GM19372 (cell line): Measurements from ENCODE around the gene GKN1.

Experiments
- ATAC-seq: cut with Tn5 transposase; IDR thresholded peaks from one replicate; pipeline ENCODE4 v1.9.1; 2021; ENCODE audit warnings: mild to moderate bottlenecking, low read depth, moderate library complexity; ENCODE audit not compliant: unreplicated experiment

Gene GKN1

DNA sequence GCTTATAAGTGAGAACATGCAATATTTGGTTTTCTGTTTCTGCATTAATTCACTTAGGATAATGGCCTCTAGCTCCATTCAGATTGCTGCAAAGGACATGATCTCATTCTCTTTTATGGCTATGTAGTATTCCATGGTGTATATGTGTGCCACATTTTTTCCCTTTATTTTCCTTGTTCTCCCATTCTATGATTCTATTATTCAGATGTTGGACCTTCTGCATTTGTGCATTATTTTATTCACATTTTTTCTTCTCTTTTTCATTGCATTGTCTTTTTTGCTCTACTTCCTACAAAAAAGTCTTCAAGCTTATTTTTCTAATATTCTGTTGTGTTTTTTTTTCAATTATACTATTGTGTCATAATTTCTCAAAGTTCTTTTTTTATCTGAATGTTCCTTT, 27.4 kb downstream of the GKN1 start:
- ATAC-seq = no peak

DNA sequence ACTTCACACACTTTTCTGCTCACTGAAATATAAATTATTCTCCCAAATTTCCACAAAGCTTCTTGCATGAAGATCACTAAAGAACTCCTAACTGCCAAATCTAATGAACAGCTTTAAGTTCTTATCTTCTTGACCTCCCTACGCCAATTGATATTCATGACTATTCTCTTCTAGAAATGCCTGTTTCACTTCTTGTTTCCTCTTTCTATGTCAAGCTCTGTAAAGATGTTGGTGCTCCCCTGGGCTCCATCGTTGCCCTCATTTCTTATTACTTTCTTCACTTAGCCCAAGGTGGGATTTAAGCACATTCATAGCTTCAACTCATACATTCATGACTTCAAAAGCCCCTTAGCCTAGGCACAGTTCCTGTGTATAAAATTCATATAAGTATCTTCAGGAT, 29.3 kb downstream of the GKN1 start:
- ATAC-seq = no peak

DNA sequence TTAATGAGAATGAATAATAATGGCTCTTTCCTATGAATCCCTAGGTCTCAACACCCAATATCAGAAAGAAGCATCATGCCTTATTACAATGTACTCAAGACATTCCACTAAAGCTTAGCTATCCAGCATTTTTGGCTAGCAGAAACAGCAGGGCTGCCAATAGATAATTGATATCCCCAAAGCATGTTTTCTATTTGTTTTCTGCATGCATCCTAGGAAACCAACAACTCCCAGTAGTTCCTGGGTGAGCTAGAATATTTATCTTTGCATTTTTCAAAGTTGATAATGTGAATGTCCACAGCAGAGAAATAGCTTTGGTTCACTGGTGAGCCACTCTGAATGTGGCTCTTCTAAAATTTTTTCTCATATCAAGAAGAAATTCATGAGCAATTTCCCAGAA, 32.7 kb downstream of the GKN1 start:
- ATAC-seq = no peak

DNA sequence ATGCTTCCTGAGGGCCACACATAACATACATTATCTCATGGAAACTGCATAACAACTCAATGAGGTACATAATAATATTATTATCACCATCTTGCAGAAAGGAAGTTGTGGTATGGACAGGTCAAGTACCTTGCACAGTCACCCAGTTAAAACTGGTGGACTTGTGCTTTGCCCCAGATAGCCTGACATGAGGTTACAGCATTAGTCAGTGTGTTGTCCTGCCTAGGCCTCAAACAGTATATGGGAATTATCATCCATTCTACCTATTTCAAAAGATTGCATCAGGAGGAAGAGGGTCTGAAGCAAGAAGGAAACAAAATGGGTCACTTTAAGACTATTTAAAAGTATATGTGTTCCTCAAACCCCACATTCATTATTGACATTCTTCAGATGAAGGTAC, 33.2 kb downstream of the GKN1 start:
- ATAC-seq = no peak

DNA sequence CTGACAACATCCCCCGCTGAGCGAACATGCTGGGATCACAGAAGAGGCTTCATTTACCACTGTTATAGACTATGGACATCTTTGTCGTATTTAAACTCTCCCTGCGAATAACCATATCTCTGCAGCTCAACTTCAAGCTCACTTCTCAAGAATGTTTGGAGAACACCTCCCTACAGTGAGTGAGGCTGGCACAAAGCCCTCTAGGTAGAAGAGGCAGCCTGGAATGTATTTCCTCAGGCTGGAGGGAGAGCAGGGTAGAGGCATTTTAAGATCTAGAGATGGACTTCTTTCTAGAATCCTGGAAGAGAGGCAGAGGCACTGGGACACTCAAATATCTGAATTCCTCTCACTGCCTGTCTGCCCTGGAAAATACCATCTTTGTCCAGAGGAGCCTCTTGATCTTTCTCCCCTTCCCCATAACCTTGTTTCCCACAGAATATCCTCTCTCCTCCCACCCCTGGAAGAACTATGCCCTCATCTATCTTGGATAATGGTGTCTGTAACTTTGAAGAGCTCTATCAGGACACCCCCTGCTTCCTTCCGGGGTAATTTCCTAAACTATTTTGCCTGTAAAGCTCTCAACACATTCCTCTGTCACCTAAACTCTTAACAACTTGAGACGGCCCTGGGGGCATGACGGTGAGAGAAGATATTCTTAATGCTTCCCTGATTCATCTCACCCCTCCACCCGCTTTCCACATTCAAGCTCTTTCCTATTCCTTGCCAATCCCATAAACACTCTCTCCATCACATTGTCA, 36.2 kb downstream of the GKN1 start:
- no peak for ATAC-seq

DNA sequence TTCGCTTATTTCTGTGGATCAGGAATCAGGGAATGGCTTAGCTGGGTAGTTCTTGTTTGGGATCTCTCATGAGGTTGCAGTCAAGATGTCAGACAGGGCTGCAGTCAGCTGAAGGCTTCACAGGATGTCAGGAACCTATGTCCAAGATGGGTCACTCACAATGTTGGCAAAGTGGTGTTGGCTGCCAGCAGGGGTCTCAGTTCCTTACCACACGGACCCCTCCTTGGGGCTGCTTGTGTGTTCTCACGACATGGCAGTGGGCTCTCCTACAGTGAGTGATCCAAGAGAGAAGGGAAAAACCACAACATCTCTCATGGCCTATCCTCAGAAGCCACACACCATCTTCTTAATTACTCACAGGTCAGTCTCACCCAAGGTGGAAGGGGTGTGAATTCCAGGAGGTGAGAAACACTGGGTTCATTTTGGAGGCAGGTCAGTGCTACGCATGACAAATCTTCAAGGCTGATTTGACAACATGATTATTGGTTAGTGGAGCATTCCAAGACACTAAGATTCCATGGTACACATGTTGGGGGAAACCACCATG, 37.2 kb downstream of the GKN1 start:
- ATAC-seq = no peak

DNA sequence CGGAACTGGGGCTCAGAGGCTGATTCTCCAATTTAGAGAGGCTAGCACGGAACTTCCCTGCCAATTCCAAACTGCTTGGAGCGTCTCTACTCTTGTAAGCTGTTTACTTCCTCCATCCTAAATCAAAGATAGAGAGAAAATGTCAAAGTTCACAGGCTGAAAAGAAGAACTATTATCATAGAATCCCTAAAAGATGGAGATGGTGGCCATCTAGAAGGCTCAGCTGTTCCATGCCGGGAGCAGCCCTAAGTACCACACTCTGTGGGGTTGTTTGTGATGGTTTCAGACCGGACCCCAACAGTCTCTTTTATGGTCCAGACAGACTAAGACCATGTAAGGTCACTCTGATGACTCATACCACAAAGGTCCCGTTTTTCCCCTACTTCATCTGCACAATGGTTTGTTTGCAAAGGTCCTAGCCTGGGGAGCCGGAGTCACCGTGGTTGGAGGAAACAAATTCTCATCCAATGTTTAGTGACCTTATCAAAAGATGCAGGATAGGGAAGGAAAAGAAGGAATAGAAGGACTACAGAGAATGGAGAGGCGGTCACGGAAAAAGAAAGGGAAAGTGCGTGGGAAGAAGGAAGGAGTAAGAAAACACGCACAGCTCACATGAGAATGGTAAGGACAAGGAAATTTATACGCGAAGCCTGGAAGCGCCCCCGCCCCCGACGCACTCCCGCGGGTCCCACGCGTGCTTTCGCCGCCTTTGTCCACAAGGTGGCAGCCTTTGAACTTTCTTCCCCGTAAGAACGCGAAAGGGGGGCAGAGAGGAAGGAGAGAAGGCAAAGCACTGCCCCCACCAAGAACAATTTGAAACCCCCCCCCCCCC, 38.1 kb downstream of the GKN1 start:
- no peak for ATAC-seq

DNA sequence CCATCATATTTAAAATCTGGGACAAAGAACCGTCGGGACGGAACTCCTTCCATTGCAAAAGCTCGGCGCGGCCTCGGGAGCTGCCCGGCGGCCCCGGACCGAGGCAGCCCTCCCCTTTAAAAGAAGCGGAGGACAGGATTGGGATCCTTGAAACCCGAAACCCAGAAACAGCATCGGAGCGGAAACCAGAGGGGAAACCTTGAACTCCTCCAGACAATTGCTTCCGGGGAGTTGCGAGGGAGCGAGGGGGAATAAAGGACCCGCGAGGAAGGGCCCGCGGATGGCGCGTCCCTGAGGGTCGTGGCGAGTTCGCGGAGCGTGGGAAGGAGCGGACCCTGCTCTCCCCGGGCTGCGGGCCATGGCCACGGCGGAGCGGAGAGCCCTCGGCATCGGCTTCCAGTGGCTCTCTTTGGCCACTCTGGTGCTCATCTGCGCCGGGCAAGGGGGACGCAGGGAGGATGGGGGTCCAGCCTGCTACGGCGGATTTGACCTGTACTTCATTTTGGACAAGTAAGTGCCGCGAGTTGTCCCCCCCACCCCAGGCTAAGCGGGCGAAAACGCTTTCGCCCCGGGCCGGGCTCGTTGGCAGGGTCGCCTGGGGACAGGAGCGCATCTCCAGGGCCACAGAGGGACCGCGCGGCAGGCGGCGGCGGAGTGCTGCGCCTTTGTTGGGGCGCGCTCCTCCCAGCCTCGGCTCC, 38.9 kb downstream of the GKN1 start, which contains the start of gene ANTXR1:
TSS of gene ANTXR1 (plus strand) at position 38 of the 698 bp plus-strand sequence. CDS start at position 359, 321 bp downstream.
- ATAC-seq = no peak

DNA sequence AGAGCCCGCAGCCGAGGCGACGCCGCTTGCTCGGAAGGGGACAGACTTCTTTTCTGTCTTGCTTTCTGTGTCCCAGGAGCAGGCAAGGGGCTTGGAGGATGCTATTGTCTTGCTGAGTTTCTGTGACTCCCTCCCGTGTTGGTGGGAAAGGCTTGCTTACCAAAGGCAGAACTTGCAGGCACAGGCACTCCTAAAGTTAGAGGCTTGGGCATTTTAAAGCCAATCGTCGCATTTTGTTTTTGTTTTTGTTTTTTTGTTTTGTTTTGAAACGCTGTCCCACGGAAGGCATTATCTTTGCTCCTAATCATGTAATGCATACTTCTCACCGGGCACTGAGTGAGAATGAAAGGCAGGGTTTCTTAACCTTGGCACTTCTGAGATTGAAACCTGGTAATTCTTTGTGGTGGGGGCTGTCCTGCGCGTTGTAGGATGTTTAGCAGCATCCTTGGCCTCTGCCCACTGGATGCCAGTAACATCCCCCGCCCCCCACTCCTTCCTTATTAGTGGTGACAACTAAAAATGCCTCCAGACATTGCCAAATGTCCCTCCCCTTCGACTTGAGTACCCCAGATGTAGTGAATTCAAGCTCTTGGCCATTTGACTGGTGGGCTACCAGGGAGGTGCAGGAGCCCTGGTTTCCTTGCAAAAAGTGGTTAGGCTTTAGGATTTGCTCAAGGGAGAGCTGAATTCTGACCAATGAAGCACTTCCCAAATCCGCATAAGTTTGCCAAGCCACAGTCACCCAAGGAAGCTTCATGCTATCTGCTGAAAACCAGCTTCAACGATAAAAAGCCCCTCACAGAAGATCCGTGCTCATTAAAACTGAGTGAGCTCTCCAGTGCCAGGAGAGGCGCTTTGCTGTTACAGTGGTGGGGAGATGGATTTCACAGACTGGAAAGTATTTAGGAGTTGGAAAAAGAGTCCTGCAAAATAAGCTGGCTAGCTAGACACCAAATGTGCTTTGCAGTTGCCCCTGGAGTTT, 39.7 kb downstream of the GKN1 start:
- no peak for ATAC-seq

DNA sequence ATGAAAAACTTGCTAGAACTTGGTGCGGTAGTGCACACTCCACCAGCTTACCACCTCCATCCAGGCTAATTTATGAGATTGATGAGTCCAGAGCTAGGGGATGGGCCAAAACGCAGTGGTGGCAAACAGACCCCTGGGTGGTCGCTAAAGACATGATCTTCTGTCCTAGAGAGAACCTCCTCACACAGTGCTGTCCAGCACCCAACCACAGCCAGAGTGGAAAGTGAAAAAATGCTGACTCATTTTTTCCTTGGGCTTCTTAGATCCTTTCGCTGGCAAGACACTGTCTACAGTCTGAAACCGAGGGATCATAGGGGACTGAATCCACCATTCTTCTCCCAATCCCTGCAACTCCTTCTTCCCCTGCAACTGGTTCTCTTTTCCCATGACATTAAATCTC, 42.6 kb downstream of the GKN1 start:
- no peak for ATAC-seq

DNA sequence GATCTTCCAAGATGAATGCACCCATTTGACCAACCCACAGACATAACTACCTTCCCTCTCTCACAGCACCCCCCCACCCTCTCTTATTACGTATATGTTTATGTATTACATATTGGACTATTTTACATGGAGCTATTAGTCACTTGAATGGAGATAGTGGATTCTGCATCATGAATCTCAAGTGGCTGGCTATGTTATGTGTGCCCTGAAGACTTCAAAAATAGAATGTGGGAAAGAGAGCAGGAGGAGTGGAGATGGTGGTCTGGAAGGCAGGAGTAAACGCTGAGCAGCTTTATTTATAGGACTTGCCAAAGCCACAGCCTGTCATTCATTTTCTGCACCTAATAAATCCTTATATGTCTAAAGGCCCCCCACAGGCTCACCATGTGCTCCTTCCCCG, 43.4 kb downstream of the GKN1 start:
- ATAC-seq = no peak

DNA sequence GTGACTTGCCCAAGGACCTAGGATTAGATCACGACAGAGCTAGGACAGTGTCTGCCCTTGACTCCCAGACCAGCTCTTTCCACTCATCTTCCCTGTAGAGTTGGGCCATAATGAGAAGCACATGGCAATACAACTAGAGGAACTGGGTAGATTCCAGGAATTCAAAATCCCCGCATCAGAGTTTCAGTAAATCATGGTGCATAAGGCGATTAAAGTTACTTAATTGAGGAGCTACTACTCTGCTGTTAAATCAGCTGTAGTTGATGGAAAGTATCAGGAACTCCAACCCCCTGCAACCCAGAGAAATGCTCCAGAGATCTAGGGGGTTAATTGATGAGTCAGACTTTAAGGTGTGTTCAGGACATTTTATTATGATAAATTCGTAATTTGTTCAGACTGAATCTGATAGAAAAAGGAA, 44.3 kb downstream of the GKN1 start:
- no peak for ATAC-seq

DNA sequence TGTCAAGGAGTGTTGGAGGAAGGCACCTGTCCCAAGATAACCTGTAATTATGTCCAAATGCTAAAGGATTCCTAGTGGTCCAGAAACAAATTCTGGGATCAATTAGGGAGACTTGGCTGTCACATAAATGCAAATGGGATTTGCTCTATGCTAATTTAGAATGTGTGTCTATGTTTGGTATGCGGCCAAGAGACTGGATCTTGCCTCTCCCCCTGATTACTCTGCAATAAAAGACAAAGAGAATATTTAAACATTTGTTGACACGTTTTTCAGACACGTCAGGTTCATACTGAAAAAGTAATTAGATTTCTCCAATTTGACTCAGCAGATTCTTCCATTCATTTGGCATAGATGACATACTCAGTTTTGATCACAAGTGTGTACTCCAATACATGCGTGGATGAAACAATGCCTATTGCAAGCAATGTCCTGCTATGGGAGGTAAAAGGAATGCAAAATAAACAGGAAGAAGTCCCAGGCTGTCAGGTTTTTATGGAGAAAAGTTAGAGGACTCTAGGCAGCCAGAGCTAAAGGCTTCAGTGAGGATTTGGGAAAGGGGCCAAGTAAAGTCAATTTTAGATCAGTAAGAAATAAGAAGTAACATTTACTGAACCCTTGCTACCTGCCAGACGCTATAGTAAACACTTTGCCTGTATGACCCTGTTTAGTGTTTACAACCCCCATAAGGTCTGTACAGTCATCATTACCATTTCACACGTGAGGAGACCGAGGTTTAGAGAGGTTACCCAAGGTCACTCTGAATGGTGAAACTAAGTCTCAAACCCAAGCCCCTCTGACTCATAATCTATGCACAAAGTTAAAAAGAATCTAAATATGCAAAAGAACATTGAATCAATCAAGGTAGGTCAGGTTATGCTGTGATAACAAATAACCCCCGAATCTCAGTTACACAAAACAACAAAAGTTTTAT, 46.3 kb downstream of the GKN1 start:
- no peak for ATAC-seq

DNA sequence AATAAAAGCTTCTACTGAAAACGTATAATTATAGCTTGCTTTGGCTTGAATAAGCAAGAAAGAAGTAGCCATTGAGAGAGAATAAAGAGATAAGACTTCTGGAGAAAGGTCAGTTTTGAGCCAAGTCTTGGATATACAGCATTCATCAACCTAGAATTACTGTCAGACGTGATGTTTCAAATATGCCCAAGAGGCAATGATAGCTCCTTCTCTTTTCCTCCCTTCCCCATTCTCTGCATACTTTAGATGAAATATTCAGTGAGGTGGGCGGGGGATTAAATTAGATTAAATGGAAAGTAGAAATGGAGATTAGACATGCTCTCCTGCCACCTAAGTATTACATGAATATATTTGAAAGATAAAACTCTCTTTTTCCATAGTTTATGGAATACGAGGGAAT, 47.3 kb downstream of the GKN1 start:
- ATAC-seq = no peak

DNA sequence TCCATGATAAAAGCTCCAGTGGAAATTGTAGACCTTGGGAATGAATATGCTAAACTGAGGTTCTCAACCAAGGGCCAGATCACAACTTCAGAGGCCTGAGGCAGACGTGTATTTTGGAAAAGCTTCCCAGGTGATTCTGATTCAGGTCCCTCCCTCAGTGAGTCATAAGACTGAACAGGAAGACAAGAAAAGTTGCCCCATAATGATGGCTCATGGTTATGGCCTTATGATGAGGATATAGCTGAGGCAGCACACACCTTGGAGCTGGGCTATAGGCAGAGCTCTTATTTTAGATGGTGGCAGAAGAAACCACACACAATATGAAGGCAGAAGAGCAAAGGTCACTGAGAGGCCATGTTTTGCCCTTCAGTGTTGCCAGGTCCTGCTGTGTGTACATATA, 48.1 kb downstream of the GKN1 start:
- ATAC-seq = no peak

DNA sequence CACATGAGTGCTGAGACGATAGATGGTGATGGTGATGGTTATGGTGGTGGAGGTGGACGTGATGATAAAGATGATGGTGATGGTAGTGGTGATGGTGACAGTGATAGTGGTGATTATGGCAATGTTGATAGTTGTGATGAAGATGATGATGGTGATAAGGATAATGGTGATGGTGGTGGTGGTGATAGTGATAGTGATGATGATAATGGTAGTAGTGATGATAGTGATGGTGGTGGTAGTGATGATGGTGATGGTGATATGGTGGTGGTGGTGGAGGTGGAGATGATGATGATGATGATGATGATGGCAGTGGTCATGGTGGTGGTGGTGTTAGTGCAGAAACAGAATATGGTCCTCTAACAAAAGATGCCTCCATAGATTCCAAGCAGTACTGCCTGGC, 48.8 kb downstream of the GKN1 start:
- ATAC-seq = no peak

DNA sequence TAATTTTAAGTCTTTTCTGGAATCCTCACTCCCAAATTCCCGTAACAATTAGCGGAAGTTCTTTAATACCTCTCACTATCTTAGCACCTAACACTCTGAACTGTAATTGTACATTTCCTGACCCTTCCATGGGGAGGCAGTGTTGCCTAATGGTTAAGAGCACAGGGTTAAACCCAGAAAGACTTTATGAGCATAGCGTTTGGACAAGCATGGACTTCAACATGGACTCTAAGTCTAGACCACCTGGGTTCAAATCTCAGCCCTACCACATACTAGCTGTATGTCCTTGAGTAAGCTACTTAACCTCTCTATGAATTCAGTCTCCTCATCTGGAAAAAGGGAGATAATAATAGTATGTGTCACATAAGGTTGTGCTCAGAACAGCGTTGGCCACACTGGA, 51.6 kb downstream of the GKN1 start:
- no peak for ATAC-seq

DNA sequence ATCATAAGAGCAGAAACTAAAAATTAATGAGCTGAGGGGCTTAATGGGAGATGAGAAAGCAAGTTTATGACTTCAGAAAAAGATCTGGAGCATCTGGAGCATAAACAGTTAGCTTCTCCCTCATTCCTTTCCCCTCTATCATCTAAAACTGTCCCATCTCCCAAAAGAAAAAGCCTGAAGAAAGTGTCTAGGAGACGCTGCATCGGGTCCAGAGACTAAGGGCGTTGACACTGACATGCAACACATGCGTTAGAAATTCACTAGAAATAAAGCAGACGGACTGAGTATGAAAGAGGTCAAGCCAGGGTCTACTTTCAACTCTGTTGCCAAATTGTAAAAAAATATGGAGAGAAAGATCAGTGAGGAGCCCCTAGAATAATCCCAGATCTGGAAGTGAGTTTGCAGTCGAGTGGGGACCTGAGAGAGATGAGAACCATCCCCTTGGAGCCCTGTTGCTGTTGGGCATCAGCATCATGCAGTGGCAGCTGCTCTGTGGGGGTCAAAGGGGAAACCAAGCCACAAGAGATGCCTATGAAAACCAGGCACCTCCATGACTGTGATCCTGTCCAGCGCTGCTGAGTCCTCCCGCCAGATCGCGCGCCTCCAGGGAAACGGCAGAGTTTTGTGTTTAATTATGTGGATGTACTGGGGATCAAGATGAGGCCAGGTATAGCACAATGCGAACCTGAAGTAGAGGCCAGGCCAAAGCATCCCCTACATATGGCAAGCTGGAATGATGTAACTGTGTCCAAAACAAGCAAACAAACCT, 52.4 kb downstream of the GKN1 start:
- ATAC-seq = no peak
